ENCODE results near the gene OPRM1. TPM values are rescaled to one million over a fixed set of nuclear protein-coding genes. Genes with fewer than 3 reads are reported as not detected.

Gene OPRM1
- total and polyA plus RNA-seq, 2 donors (not counting 1 experiment from before 2014, with no cell fraction given) = not detected

DNA sequence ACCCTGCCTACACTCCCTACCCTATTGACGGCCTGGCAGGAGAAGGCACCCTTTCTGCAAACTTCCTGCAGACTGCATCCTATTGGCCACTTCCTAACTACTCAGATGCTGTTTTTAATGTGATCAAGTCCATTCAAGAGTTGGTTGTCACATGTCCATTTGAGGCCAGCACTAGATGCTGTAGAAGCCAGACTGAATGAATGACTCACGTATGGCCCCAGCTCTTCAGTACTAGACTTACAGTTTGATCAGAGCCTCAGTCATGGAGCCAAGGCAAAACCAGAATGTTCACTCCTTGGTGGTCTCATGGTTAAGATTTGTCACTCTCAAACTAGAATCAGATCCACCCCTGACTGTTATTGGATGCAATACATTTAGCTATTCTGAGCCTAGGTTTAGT, 101.7 kb downstream of the OPRM1 start:
- no peaks in the 10 kb centered on the region for H3K79me2 ChIP-seq (ENCODE audit: control insufficient read depth, insufficient read depth, low read length)
- Mint-ChIP-seq H3K27ac (no peak overlapping the region), H3K9me3 (ENCODE audit: insufficient read depth) (no peaks in the 10 kb centered on the region), H3K4me1 (no peaks in the 10 kb centered on the region), H3K4me3 (no peak overlapping the region), H3K27me3 (no peaks in the 10 kb centered on the region)
- H3K4me1 ChIP-seq (ENCODE audit: control insufficient read depth in 2 of 2, insufficient read depth in 2 of 2, low read length in 2 of 2) = no peaks in the 10 kb centered on the region
- ATAC-seq (ENCODE audit: low read depth) (no peak), DNase-seq (no peak)
- no peaks in the 10 kb centered on the region for H4K20me1 ChIP-seq (ENCODE audit: control insufficient read depth, insufficient read depth, low read length, poor library complexity, severe bottlenecking)
- no peak overlapping the region for H3K27ac ChIP-seq (ENCODE audit: low read length in 2 of 2)
- H3K27me3 ChIP-seq (replicated peaks in 1 of 4; ENCODE audit: control extremely low read depth in 1 of 4, control insufficient read depth in 3 of 4, insufficient read depth in 4 of 4, low read length in 3 of 4) = no peaks in the 10 kb centered on the region
- no peak overlapping the region for H3K4me2 ChIP-seq (replicated peaks; ENCODE audit: low read depth, low read length, poor library complexity, severe bottlenecking)
- POLR2A ChIA-PET = no interaction called here
- WGBS (ENCODE audit: insufficient coverage) = 86% methylated on average over 2 of the region's 2 CpGs
- H3K4me3 ChIP-seq (ENCODE audit: control extremely low read depth in 1 of 5, extremely low read depth in 1 of 5, insufficient read depth in 1 of 5, low read depth in 2 of 5, low read length in 4 of 5) = no peak overlapping the region
- no peak overlapping the region for H3K9ac ChIP-seq (ENCODE audit: low read length)
- CTCF ChIA-PET = no interaction called here
- intact Hi-C loops (cut with micrococcal nuclease) = no loop called here
- no peaks in the 10 kb centered on the region for H3K36me3 ChIP-seq (replicated peaks in 1 of 2; ENCODE audit: control extremely low read depth in 1 of 2, control insufficient read depth in 1 of 2, extremely low read depth in 1 of 2, insufficient read depth in 2 of 2, low read length in 1 of 2)
- no peak for TF ChIP-seq EZH2 (IDR thresholded peaks at IDR 0.05; ENCODE audit: borderline replicate concordance, insufficient read depth, low read depth, low read length, poor library complexity, severe bottlenecking)
- TF ChIP-seq, protein P1, sequence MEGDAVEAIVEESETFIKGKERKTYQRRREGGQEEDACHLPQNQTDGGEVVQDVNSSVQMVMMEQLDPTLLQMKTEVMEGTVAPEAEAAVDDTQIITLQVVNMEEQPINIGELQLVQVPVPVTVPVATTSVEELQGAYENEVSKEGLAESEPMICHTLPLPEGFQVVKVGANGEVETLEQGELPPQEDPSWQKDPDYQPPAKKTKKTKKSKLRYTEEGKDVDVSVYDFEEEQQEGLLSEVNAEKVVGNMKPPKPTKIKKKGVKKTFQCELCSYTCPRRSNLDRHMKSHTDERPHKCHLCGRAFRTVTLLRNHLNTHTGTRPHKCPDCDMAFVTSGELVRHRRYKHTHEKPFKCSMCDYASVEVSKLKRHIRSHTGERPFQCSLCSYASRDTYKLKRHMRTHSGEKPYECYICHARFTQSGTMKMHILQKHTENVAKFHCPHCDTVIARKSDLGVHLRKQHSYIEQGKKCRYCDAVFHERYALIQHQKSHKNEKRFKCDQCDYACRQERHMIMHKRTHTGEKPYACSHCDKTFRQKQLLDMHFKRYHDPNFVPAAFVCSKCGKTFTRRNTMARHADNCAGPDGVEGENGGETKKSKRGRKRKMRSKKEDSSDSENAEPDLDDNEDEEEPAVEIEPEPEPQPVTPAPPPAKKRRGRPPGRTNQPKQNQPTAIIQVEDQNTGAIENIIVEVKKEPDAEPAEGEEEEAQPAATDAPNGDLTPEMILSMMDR (IDR thresholded peaks at IDR 0.05) = no peak
- no peaks in the 10 kb centered on the region for H3K9me3 ChIP-seq (ENCODE audit: control extremely low read depth in 1 of 3, control insufficient read depth in 2 of 3, insufficient read depth in 1 of 3, low read length in 2 of 3)
- no peak overlapping the region for H2AFZ ChIP-seq (ENCODE audit: insufficient read depth, low read depth, low read length, poor library complexity, severe bottlenecking)

DNA sequence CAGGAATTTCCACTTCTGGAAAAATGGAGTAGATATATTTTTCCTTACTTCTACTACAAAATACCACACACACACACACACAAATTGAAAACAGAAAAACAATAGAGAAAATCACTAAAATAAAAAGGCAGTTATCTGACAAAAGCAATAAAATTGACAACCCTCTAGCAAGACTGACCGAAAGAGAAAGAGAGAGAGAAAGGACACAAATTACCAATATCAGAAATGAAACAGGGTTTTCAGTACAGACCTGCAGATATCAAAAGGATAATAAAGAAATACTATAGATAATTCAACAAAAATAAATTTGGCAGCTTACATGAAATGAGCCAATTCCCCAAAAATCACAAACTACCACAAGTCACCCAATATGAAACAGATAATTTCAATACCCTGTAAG, 104.7 kb downstream of the OPRM1 start:
- H3K27me3 ChIP-seq (replicated peaks in 1 of 4; ENCODE audit: control extremely low read depth in 1 of 4, control insufficient read depth in 3 of 4, insufficient read depth in 4 of 4, low read length in 3 of 4) = no peaks in the 10 kb centered on the region
- Mint-ChIP-seq H3K27ac (no peak overlapping the region), H3K9me3 (ENCODE audit: insufficient read depth) (no peaks in the 10 kb centered on the region), H3K27me3 (peaks cover 5% of the 10 kb centered on the region), H3K4me3 (no peak overlapping the region), H3K4me1 (no peaks in the 10 kb centered on the region)
- TF ChIP-seq EZH2 (IDR thresholded peaks at IDR 0.05; ENCODE audit: borderline replicate concordance, insufficient read depth, low read depth, low read length, poor library complexity, severe bottlenecking) = no peak
- TF ChIP-seq, protein P1 (IDR thresholded peaks at IDR 0.05) = no peak
- intact Hi-C loops (cut with micrococcal nuclease) = no loop called here
- H3K27ac ChIP-seq (ENCODE audit: low read length in 2 of 2) = no peak overlapping the region
- no peaks in the 10 kb centered on the region for H4K20me1 ChIP-seq (ENCODE audit: control insufficient read depth, insufficient read depth, low read length, poor library complexity, severe bottlenecking)
- no peak overlapping the region for H3K4me2 ChIP-seq (replicated peaks; ENCODE audit: low read depth, low read length, poor library complexity, severe bottlenecking)
- no peak overlapping the region for H2AFZ ChIP-seq (ENCODE audit: insufficient read depth, low read depth, low read length, poor library complexity, severe bottlenecking)
- no peaks in the 10 kb centered on the region for H3K36me3 ChIP-seq (replicated peaks in 1 of 2; ENCODE audit: control extremely low read depth in 1 of 2, control insufficient read depth in 1 of 2, extremely low read depth in 1 of 2, insufficient read depth in 2 of 2, low read length in 1 of 2)
- WGBS (ENCODE audit: insufficient coverage) = no CpG with 5 or more reads among the region's 1 CpG
- no peak overlapping the region for H3K4me3 ChIP-seq (ENCODE audit: control extremely low read depth in 1 of 5, extremely low read depth in 1 of 5, insufficient read depth in 1 of 5, low read depth in 2 of 5, low read length in 4 of 5)
- POLR2A ChIA-PET = no interaction called here
- no peaks in the 10 kb centered on the region for H3K4me1 ChIP-seq (ENCODE audit: control insufficient read depth in 2 of 2, insufficient read depth in 2 of 2, low read length in 2 of 2)
- DNase-seq = no peak
- CTCF ChIA-PET = no interaction called here
- H3K9ac ChIP-seq (ENCODE audit: low read length) = no peak overlapping the region
- no peaks in the 10 kb centered on the region for H3K79me2 ChIP-seq (ENCODE audit: control insufficient read depth, insufficient read depth, low read length)
- ATAC-seq (ENCODE audit: low read depth) = no peak
- no peaks in the 10 kb centered on the region for H3K9me3 ChIP-seq (ENCODE audit: control extremely low read depth in 1 of 3, control insufficient read depth in 2 of 3, insufficient read depth in 1 of 3, low read length in 2 of 3)
